Keratinocyte (primary cell): ENCODE results near the gene SEC23A. TPM values are rescaled to one million over a fixed set of nuclear protein-coding genes. Genes with fewer than 3 reads are reported as not detected.
"Not testable (repeated sequence)": the region's sequence is repeated elsewhere in the genome, so short reads cannot be mapped to it uniquely, and the experiment has no call there.

Source experiments
- DNase-seq: peaks from one replicate; pipeline ENCODE4 v3.0.0-alpha.2; 2011; ENCODE audit warnings: low read depth, missing footprints, low spot score
- FAIRE-seq: peaks from 2 replicates; lab custom pipeline; 2011; peaks lifted over from hg19 to GRCh38; lab: Jason Lieb, UNC
- H2AFZ ChIP-seq: 2 replicates; pipeline ENCODE4 v1.6.0; 2012; ENCODE audit warnings: low read length, control low read depth, inconsistent platforms; ENCODE audit not compliant: control insufficient read depth
- H3K27ac ChIP-seq: 2 replicates; pipeline ENCODE4 v1.5.1; 2011; ENCODE audit warnings: low read length; ENCODE audit not compliant: control insufficient read depth, insufficient read depth
- H3K27me3 ChIP-seq: 3 replicates; pipeline ENCODE4 v1.6.0; 2011; ENCODE audit warnings: low read length; ENCODE audit not compliant: control insufficient read depth, insufficient read depth; ENCODE audit errors: extremely low read depth
- H3K36me3 ChIP-seq, 2 experiments: 2 replicates in 1 of 2; 3 replicates in 1 of 2; pipeline ENCODE4 v1.5.1; 2011; ENCODE audit warnings: low read length in 2 of 2, mild to moderate bottlenecking in 1 of 2; ENCODE audit not compliant: control insufficient read depth in 2 of 2, insufficient read depth in 2 of 2; ENCODE audit errors: extremely low read depth in 1 of 2
- H3K4me1 ChIP-seq: 3 replicates; pipeline ENCODE4 v1.5.1; 2011; ENCODE audit warnings: low read length; ENCODE audit not compliant: control insufficient read depth, insufficient read depth; ENCODE audit errors: extremely low read depth
- H3K4me2 ChIP-seq: 3 replicates; pipeline ENCODE4 v1.6.0; 2011; ENCODE audit warnings: low read depth, low read length; ENCODE audit not compliant: control insufficient read depth, insufficient read depth; ENCODE audit errors: extremely low read depth
- H3K4me3 ChIP-seq, 3 experiments: fragments of 200-600 bp in 1 of 3; sonication (generic) in 1 of 3; 2 replicates in 2 of 3; 3 replicates in 1 of 3; pipeline ENCODE4 v1.5.1; 2011 to 2016; ENCODE audit warnings: low read length in 3 of 3, mild to moderate bottlenecking in 3 of 3, control low read depth in 2 of 3, inconsistent platforms in 1 of 3, low read depth in 1 of 3, mixed read lengths in 1 of 3, mixed run types in 1 of 3, moderate library complexity in 1 of 3; ENCODE audit not compliant: control insufficient read depth in 2 of 3, insufficient read depth in 2 of 3; ENCODE audit errors: extremely low read depth in 1 of 3
- H3K79me2 ChIP-seq: 2 replicates; pipeline ENCODE4 v1.6.0; 2012; ENCODE audit warnings: low read length; ENCODE audit not compliant: control insufficient read depth, insufficient read depth
- H3K9ac ChIP-seq: 3 replicates; pipeline ENCODE4 v1.6.0; 2011; ENCODE audit warnings: low read length; ENCODE audit not compliant: control insufficient read depth, insufficient read depth; ENCODE audit errors: extremely low read depth
- H3K9me1 ChIP-seq: 3 replicates; pipeline ENCODE4 v1.6.0; 2011; ENCODE audit warnings: low read length; ENCODE audit not compliant: control insufficient read depth, insufficient read depth; ENCODE audit errors: extremely low read depth
- H3K9me3 ChIP-seq: 2 replicates; pipeline ENCODE4 v1.5.1; 2012; ENCODE audit warnings: low read depth, low read length; ENCODE audit not compliant: control insufficient read depth
- H4K20me1 ChIP-seq: 3 replicates; pipeline ENCODE4 v1.6.0; 2011; ENCODE audit warnings: low read length; ENCODE audit not compliant: control insufficient read depth, insufficient read depth; ENCODE audit errors: extremely low read depth
- EZH2 ChIP-seq: IDR thresholded peaks from one replicate; pipeline ENCODE4 v1.6.1; 2012; ENCODE audit warnings: inconsistent platforms, mild to moderate bottlenecking, low read length, moderate library complexity
- dilution Hi-C: fragments of 300-500 bp; cut with MboI; formaldehyde crosslinking; loops from one replicate; pipeline ENCODE4 v1.7.0; 2020; ENCODE audit warnings: low sequenced_read_pairs; ENCODE audit not compliant: extremely low pct_ligation_motif_present
- polyA plus RNA-seq, 5 experiments: library from polyadenylated mRNA; depleted of rRNA in 3 of 5; stranded (reverse) in 3 of 5; stranded (forward) in 1 of 5; unstranded in 1 of 5; fragments of >200 nt; gene quantifications; 1 replicate in 1 of 5; 2 replicates in 3 of 5; 3 replicates in 1 of 5; pipeline versions ENCODE4 v1.2.1 to v1.2.3, GENCODE V29; 2011 to 2012; ENCODE audit warnings: missing spikeins in 2 of 5, low read depth in 1 of 5, low replicate concordance in 1 of 5
- TF ChIP-seq, protein P1 (sequence below), 3 experiments: IDR thresholded peaks in 1 of 3; conservative IDR thresholded peaks in 1 of 3; optimal IDR thresholded peaks in 1 of 3; 2 replicates in 2 of 3; 3 replicates in 1 of 3; pipeline versions ENCODE3 to v1.5.1; 2011; ENCODE audit warnings: low read length in 3 of 3, mild to moderate bottlenecking in 3 of 3, moderate library complexity in 2 of 3, control low read depth in 1 of 3, inconsistent platforms in 1 of 3; ENCODE audit not compliant: insufficient read depth in 2 of 3; ENCODE audit errors: extremely low read depth in 1 of 3

The SEC23A gene
- polyA plus RNA-seq, 1 donor (not counting 4 experiments of a cell fraction or from before 2014, with no cell fraction given), result 79.6 TPM

GRCh38 chr14:39071096-39071495 lies 31.9 kb downstream of the SEC23A start:
- dilution Hi-C loops, result no loop called here
- H3K79me2 ChIP-seq, result no peaks in the 10 kb centered on the region
- H3K9me3 ChIP-seq, result no peaks in the 10 kb centered on the region
- no peak for TF ChIP-seq EZH2
- TF ChIP-seq, protein P1, sequence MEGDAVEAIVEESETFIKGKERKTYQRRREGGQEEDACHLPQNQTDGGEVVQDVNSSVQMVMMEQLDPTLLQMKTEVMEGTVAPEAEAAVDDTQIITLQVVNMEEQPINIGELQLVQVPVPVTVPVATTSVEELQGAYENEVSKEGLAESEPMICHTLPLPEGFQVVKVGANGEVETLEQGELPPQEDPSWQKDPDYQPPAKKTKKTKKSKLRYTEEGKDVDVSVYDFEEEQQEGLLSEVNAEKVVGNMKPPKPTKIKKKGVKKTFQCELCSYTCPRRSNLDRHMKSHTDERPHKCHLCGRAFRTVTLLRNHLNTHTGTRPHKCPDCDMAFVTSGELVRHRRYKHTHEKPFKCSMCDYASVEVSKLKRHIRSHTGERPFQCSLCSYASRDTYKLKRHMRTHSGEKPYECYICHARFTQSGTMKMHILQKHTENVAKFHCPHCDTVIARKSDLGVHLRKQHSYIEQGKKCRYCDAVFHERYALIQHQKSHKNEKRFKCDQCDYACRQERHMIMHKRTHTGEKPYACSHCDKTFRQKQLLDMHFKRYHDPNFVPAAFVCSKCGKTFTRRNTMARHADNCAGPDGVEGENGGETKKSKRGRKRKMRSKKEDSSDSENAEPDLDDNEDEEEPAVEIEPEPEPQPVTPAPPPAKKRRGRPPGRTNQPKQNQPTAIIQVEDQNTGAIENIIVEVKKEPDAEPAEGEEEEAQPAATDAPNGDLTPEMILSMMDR (optimal IDR thresholded peaks at IDR 0.05 in 1 of 3, IDR thresholded peaks at IDR 0.05 in 1 of 3, conservative IDR thresholded peaks at IDR 0.05 in 1 of 3; ENCODE audit: extremely low read depth in 1 of 3, insufficient read depth in 2 of 3, low read length in 3 of 3), result no peak
- H3K4me1 ChIP-seq, result no peaks in the 10 kb centered on the region
- H3K4me2 ChIP-seq, result no peak overlapping the region
- DNase-seq (no peak), FAIRE-seq (no peak)
- H3K9me1 ChIP-seq, result no peaks in the 10 kb centered on the region
- peaks cover 0 to 6% of the 10 kb centered on the region in 2 experiments for H3K36me3 ChIP-seq
- H3K27ac ChIP-seq, result no peak overlapping the region
- no peaks in the 10 kb centered on the region for H4K20me1 ChIP-seq
- no peak overlapping the region for H3K4me3 ChIP-seq
- H3K27me3 ChIP-seq, result no peaks in the 10 kb centered on the region
- H3K9ac ChIP-seq, result no peak overlapping the region
- no peak overlapping the region for H2AFZ ChIP-seq

- H3K79me2 ChIP-seq, result no peaks in the 10 kb centered on the region
Measured at GRCh38 chr14:39069923-39070322, 33.1 kb downstream of the SEC23A start.

DNA sequence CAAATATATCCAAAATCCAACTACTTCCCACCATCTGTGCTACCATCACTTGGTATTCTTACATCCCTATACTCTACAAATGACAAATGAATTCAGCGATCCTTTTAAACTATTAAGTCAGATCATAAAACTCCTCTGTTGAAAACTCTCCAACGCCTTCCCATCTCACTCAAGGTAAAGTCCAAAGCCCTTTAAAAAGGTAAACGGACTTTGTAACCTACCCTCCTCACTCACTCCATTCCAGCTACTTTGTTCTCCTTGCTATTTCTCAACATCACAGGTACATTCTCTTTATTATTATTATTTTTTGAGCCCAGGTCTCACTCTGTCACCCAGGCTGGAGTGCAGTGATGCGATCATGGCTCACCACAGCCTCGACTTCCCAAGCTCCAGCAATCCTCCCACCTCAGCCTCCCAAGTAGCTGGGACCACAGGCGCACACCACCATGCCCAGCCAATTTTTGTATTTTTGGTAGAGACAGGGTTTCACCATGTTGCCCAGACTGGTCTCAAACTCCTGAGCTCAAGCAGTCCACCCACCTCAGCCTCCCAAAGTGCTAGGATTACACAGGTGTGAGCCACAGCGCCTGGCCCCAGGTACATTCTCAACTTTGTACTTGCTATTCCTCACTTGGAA lies 33.7 kb downstream of the SEC23A start:
- DNase-seq, H3K9me3 ChIP-seq, H3K4me3 ChIP-seq, H3K79me2 ChIP-seq, H3K4me1 ChIP-seq, dilution Hi-C loops, H3K27ac ChIP-seq, H4K20me1 ChIP-seq, H3K27me3 ChIP-seq, FAIRE-seq, H3K9ac ChIP-seq, H3K9me1 ChIP-seq, H3K4me2 ChIP-seq, H2AFZ ChIP-seq, H3K36me3 ChIP-seq: not testable (repeated sequence)

More at GRCh38 chr14:39069923-39070322, 33.1 kb downstream of the SEC23A start:
- Histone ChIP-seq H3K27ac (no peak overlapping the region), H3K9me1 (no peaks in the 10 kb centered on the region), H4K20me1 (no peaks in the 10 kb centered on the region), H3K27me3 (no peaks in the 10 kb centered on the region), H3K4me2 (no peak overlapping the region), H2AFZ (no peak overlapping the region), H3K4me3 (no peak overlapping the region), H3K9me3 (no peaks in the 10 kb centered on the region), H3K9ac (no peak overlapping the region), H3K4me1 (no peaks in the 10 kb centered on the region), H3K36me3 (peaks cover 0 to 6% of the 10 kb centered on the region in 2 experiments)
- no peak for TF ChIP-seq EZH2
- FAIRE-seq (no peak), DNase-seq (no peak)
- dilution Hi-C loops, result no loop called here
